Measurements from ENCODE around the gene FBRSL1. TPM values are rescaled to one million over a fixed set of nuclear protein-coding genes. Genes with fewer than 3 reads are reported as not detected.

FBRSL1 gene
- total RNA-seq, 1 donor from 2014 or later: 199 TPM

- Mint-ChIP-seq H3K4me3 (ENCODE audit: low read depth) (no peak overlapping the region), H3K4me1 (ENCODE audit: low read depth) (peaks cover 9% of the 10 kb centered on the region), H3K27ac (no peak overlapping the region), H3K27me3 (peaks cover 23% of the 10 kb centered on the region), H3K36me3 (ENCODE audit: insufficient read depth) (peaks cover 7% of the 10 kb centered on the region), H3K9me3 (ENCODE audit: low read depth) (peaks cover 6% of the 10 kb centered on the region)
- DNase-seq (ENCODE audit: low spot score, unreplicated experiment): no peak
- TF ChIP-seq, protein P1, sequence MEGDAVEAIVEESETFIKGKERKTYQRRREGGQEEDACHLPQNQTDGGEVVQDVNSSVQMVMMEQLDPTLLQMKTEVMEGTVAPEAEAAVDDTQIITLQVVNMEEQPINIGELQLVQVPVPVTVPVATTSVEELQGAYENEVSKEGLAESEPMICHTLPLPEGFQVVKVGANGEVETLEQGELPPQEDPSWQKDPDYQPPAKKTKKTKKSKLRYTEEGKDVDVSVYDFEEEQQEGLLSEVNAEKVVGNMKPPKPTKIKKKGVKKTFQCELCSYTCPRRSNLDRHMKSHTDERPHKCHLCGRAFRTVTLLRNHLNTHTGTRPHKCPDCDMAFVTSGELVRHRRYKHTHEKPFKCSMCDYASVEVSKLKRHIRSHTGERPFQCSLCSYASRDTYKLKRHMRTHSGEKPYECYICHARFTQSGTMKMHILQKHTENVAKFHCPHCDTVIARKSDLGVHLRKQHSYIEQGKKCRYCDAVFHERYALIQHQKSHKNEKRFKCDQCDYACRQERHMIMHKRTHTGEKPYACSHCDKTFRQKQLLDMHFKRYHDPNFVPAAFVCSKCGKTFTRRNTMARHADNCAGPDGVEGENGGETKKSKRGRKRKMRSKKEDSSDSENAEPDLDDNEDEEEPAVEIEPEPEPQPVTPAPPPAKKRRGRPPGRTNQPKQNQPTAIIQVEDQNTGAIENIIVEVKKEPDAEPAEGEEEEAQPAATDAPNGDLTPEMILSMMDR (IDR thresholded peaks at IDR 0.05; ENCODE audit: unreplicated experiment): no peak
Observed at GRCh38 chr12:132540436-132540835, 50.5 kb downstream of the FBRSL1 start.

DNA sequence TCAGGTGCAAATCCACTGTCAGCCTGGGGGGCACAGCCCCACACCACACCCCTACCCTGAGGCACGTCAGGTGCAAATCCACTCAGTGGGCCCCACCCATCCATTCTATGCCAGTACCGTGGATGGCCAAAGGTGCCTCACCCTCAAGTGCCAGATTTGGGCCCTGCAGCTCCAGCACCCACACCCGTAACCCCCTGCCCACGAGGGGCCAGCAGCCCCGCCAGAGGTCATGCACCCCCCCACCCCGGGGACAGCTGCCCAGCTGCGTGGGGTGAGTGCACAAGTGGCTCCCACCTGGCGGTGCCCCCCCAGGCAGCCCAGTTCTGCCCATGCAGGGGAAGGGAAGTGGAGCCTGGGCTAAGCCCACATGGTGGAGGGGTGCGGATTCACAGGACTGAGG, 51.2 kb downstream of the FBRSL1 start:
- Mint-ChIP-seq H3K36me3 (ENCODE audit: insufficient read depth) (peaks cover 3% of the 10 kb centered on the region), H3K4me1 (ENCODE audit: low read depth) (peaks cover 11% of the 10 kb centered on the region), H3K27ac (no peak overlapping the region), H3K9me3 (ENCODE audit: low read depth) (no peaks in the 10 kb centered on the region), H3K27me3 (peaks cover 26% of the 10 kb centered on the region), H3K4me3 (ENCODE audit: low read depth) (no peak overlapping the region)
- no peak for DNase-seq (ENCODE audit: low spot score, unreplicated experiment)
- TF ChIP-seq, protein P1 (IDR thresholded peaks at IDR 0.05; ENCODE audit: unreplicated experiment): no peak

DNA sequence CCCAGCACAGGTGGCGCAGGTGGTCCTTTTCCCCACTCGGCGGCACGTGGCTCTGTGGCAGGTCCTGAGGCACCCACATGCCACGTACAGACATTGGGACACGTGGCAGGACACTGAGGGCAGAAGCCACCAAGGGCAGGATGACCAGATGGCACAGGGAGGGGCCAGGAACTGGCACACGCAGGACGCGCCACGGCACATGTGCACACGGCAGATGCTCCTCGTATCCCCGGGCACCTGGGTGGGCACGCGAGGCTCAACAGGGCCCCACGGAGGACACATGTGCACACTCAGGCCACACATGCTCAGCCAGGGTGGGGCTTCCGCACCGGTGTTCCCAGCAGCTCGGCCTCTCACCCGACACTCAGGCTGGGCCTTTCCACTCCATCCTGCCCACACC, 52.0 kb downstream of the FBRSL1 start:
- H3K36me3 Mint-ChIP-seq (ENCODE audit: insufficient read depth): peaks cover 3% of the 10 kb centered on the region
- no peak overlapping the region for H3K27ac Mint-ChIP-seq
- no peak overlapping the region for H3K4me3 Mint-ChIP-seq (ENCODE audit: low read depth)
- DNase-seq (ENCODE audit: low spot score, unreplicated experiment): no peak
- TF ChIP-seq, protein P1 (IDR thresholded peaks at IDR 0.05; ENCODE audit: unreplicated experiment): no peak
- no peaks in the 10 kb centered on the region for H3K9me3 Mint-ChIP-seq (ENCODE audit: low read depth)
- H3K27me3 Mint-ChIP-seq: peaks cover 21% of the 10 kb centered on the region
- peaks cover 11% of the 10 kb centered on the region for H3K4me1 Mint-ChIP-seq (ENCODE audit: low read depth)

- Mint-ChIP-seq H3K4me3 (ENCODE audit: low read depth) (no peak overlapping the region), H3K27ac (no peak overlapping the region), H3K36me3 (ENCODE audit: insufficient read depth) (peaks cover 2% of the 10 kb centered on the region), H3K9me3 (ENCODE audit: low read depth) (no peaks in the 10 kb centered on the region), H3K4me1 (ENCODE audit: low read depth) (peaks cover 11% of the 10 kb centered on the region), H3K27me3 (peaks cover 18% of the 10 kb centered on the region)
- TF ChIP-seq, protein P1 (IDR thresholded peaks at IDR 0.05; ENCODE audit: unreplicated experiment): no peak
- DNase-seq (ENCODE audit: low spot score, unreplicated experiment): no peak
Observed at GRCh38 chr12:132542661-132543060, 52.7 kb downstream of the FBRSL1 start.

DNA sequence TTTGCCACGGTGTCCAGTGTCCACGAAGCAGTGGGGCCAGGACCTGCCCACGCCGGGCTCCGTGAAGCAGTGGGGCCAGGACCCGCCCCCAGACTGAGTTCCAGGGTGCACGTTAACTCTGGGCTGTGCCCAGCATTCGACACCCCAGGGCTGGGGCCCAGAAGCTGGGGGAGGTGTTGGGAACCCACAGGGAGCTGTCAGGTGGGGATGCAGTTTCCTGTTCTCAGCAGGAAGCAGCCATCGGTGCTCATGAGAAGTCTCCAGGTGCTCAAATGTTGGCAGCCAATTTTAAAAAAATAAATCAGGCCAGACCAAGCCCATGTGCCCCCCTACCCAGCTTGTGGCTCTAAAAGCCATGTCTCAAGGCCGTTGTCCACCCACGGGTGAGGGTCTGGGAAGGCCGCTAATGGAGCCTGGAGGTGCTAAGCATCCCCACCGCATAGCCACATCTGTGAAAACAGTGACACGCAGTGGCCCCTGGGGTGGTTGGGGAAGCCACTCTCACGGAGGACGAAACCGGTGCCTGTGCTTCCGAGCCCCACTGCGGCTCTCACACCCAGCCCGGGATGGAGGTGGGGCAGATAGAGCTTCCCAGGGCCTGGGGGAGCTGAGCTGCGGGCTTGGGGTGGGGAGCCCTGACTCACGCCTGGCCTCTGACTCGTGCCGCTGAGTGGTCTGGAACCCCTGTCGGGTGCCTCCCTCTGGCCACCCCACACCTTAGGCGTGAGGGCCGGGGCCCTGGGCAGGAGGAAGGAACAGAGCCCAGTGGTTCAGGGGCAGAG, 53.5 kb downstream of the FBRSL1 start:
- TF ChIP-seq, protein P1 (IDR thresholded peaks at IDR 0.05; ENCODE audit: unreplicated experiment): no peak
- Mint-ChIP-seq H3K4me1 (ENCODE audit: low read depth) (peaks cover 11% of the 10 kb centered on the region), H3K4me3 (ENCODE audit: low read depth) (no peak overlapping the region), H3K9me3 (ENCODE audit: low read depth) (no peaks in the 10 kb centered on the region), H3K27me3 (peaks cover 17% of the 10 kb centered on the region), H3K27ac (no peak overlapping the region), H3K36me3 (ENCODE audit: insufficient read depth) (peaks cover 2% of the 10 kb centered on the region)
- DNase-seq (ENCODE audit: low spot score, unreplicated experiment): no peak
